ENCODE measurements around the gene PTGES. TPM values are rescaled to one million over a fixed set of nuclear protein-coding genes. Genes with fewer than 3 reads are reported as not detected.

Gene PTGES
- total RNA-seq, 1 experiment from 2014 or later: 0.34 TPM

- no peak for DNase-seq (ENCODE audit: low read depth)
Observed at GRCh38 chr9:129693741-129694140, 59.1 kb downstream of the PTGES start.

GRCh38 chr9:129692534-129692933 is 60.3 kb downstream of the PTGES start:
- no peak for DNase-seq (ENCODE audit: low read depth)

Other genes with a start within 250 kb of the PTGES start
- not detected in 2 replicates for gene C9orf50, start 131.9 kb downstream of the PTGES start, total RNA-seq (2014; rRNA removed)
- gene NTMT1, start 126.9 kb downstream of the PTGES start, total RNA-seq (2014; rRNA removed): 23.9 and 24.3 TPM in 2 replicates
- 23.1 and 25.3 TPM in 2 replicates for gene ASB6, start 110.9 kb downstream of the PTGES start, total RNA-seq (2014; rRNA removed)
- not detected in 2 replicates for gene PRRX2, start 87.4 kb downstream of the PTGES start, total RNA-seq (2014; rRNA removed)
- gene TOR1B, start 50.1 kb upstream of the PTGES start, total RNA-seq (2014; rRNA removed): 32.5 and 38.0 TPM in 2 replicates
- gene TOR1A, start 71.1 kb upstream of the PTGES start, total RNA-seq (2014; rRNA removed): 78.1 and 82.1 TPM in 2 replicates
- 63.3 and 79.4 TPM in 2 replicates for gene C9orf78, start 82.2 kb upstream of the PTGES start, total RNA-seq (2014; rRNA removed)
- gene USP20, start 82.4 kb upstream of the PTGES start, total RNA-seq (2014; rRNA removed): 8.1 and 9.5 TPM in 2 replicates